GM12878 (cell line): ENCODE data around the gene ENOX1.

Experiments used
- CTCF ChIP-seq, 3 experiments: IDR thresholded peaks in 2 of 3; conservative IDR thresholded peaks in 1 of 3; 2 replicates each; pipeline ENCODE4 v1.5.1; 2011; ENCODE audit warnings: low read depth in 3 of 3, low read length in 3 of 3, mild to moderate bottlenecking in 3 of 3, control low read depth in 2 of 3, moderate library complexity in 2 of 3, inconsistent platforms in 1 of 3, mixed read lengths in 1 of 3; ENCODE audit not compliant: control insufficient read depth in 2 of 3, insufficient read depth in 1 of 3; ENCODE audit errors: extremely low read depth in 1 of 3
- ETV6 ChIP-seq, 2 experiments: fragments of 450-650 bp in 1 of 2; IDR thresholded peaks in 1 of 2; conservative IDR thresholded peaks in 1 of 2; 2 replicates each; pipeline ENCODE4 v1.6.1; 2014; ENCODE audit warnings: antibody characterized with exemption in 1 of 2, borderline replicate concordance in 1 of 2, low read depth in 1 of 2, mild to moderate bottlenecking in 1 of 2, moderate library complexity in 1 of 2
- EZH2 ChIP-seq: IDR thresholded peaks from 2 replicates; pipeline ENCODE4 v1.6.1; 2012; ENCODE audit warnings: low read depth, mild to moderate bottlenecking, control low read depth, inconsistent platforms, low read length, borderline replicate concordance; ENCODE audit not compliant: control insufficient read depth
- GABPA ChIP-seq: IDR thresholded peaks from 2 replicates; pipeline ENCODE4 v1.6.1; 2014; ENCODE audit warnings: antibody characterized with exemption, low read depth, mild to moderate bottlenecking, inconsistent platforms
- MYC ChIP-seq: IDR thresholded peaks from 2 replicates; pipeline ENCODE4 v1.6.1; 2011; ENCODE audit warnings: mild to moderate bottlenecking, low read length, moderate library complexity, inconsistent platforms; ENCODE audit not compliant: insufficient read depth, insufficient replicate concordance, insufficient read length, severe bottlenecking
- POLR2AphosphoS5 ChIP-seq: IDR thresholded peaks from 2 replicates; pipeline ENCODE4 v1.6.1; 2011; ENCODE audit warnings: mild to moderate bottlenecking, low read length, inconsistent platforms
- SMC3 ChIP-seq: IDR thresholded peaks from 2 replicates; pipeline ENCODE4 v1.6.1; 2011; ENCODE audit warnings: low read length, improper control_type of control experiment, borderline replicate concordance
- SPI1 ChIP-seq: IDR thresholded peaks from 2 replicates; pipeline ENCODE4 v1.6.1; 2011; ENCODE audit warnings: low read depth, mild to moderate bottlenecking, low read length, moderate library complexity, borderline replicate concordance; ENCODE audit not compliant: insufficient read depth
- SRF ChIP-seq, 2 experiments: IDR thresholded peaks; 2 replicates each; pipeline ENCODE4 v1.6.1; 2011; ENCODE audit warnings: low read depth in 2 of 2, low read length in 2 of 2, mild to moderate bottlenecking in 1 of 2, moderate library complexity in 1 of 2
- ZBTB40 ChIP-seq: fragments of 450-650 bp; IDR thresholded peaks from 2 replicates; pipeline ENCODE4 v1.6.1; 2016; ENCODE audit warnings: mild to moderate bottlenecking, moderate library complexity, borderline replicate concordance
- ZNF384 ChIP-seq: IDR thresholded peaks from 2 replicates; pipeline ENCODE4 v1.6.1; 2012; ENCODE audit warnings: low read depth, mild to moderate bottlenecking, low read length, improper control_type of control experiment, borderline replicate concordance

GRCh38 chr13:43193789-43194420 is 592.9 kb downstream of the ENOX1 start:
- TF ChIP-seq ZBTB40 (no peak), SPI1 (no peak), SMC3 (no peak), POLR2AphosphoS5 (no peak), SRF (IDR thresholded peaks at IDR 0.05; ENCODE audit: low read depth in 2 of 2, low read length in 2 of 2) (no peak), GABPA (no peak), ETV6 (conservative IDR thresholded peaks at IDR 0.05 in 1 of 2, IDR thresholded peaks at IDR 0.05 in 1 of 2; ENCODE audit: borderline replicate concordance in 1 of 2, low read depth in 1 of 2) (no peak), MYC (no peak), EZH2 (no peak), ZNF384 (no peak), CTCF (IDR thresholded peaks at IDR 0.05 in 2 of 3, conservative IDR thresholded peaks at IDR 0.05 in 1 of 3; ENCODE audit: control insufficient read depth in 2 of 3, extremely low read depth in 1 of 3, insufficient read depth in 1 of 3, low read depth in 3 of 3, low read length in 3 of 3) (no peak)
